GM12878 (cell line): Measurements from ENCODE around the gene INHA.

Experiments
- BHLHE40 ChIP-seq, 2 experiments: fragments of 450-650 bp in 1 of 2; IDR thresholded peaks; 2 replicates each; pipeline ENCODE4 v1.6.1; 2011 to 2017; ENCODE audit warnings: low read depth in 2 of 2, borderline replicate concordance in 1 of 2, improper control_type of control experiment in 1 of 2, low read length in 1 of 2, mild to moderate bottlenecking in 1 of 2
- CEBPB ChIP-seq, 2 experiments: fragments of 150-350 bp in 1 of 2; IDR thresholded peaks; 2 replicates each; pipeline ENCODE4 v1.6.1; 2012 to 2014; ENCODE audit warnings: low read depth in 2 of 2, low read length in 2 of 2, borderline replicate concordance in 1 of 2, inconsistent platforms in 1 of 2
- EP300 ChIP-seq, 2 experiments: fragments of 150-350 bp in 1 of 2; IDR thresholded peaks; 2 replicates each; pipeline ENCODE4 v1.6.1; 2011 to 2012; ENCODE audit warnings: low read depth in 2 of 2, low read length in 2 of 2, borderline replicate concordance in 1 of 2, improper control_type of control experiment in 1 of 2, inconsistent platforms in 1 of 2; ENCODE audit not compliant: control insufficient read depth in 1 of 2
- GATAD2B ChIP-seq: fragments of 450-650 bp; conservative IDR thresholded peaks from 2 replicates; pipeline ENCODE4 v1.6.1; 2017; ENCODE audit warnings: low read depth, mild to moderate bottlenecking, moderate library complexity
- MAX ChIP-seq: IDR thresholded peaks from 2 replicates; pipeline ENCODE4 v1.6.1; 2012; ENCODE audit warnings: low read depth, low read length, improper control_type of control experiment
- MEF2A ChIP-seq: IDR thresholded peaks from 2 replicates; pipeline ENCODE4 v1.6.1; 2011; ENCODE audit warnings: low read depth, mild to moderate bottlenecking, low read length, moderate library complexity; ENCODE audit not compliant: insufficient read depth
- NFYB ChIP-seq: IDR thresholded peaks from 2 replicates; pipeline ENCODE4 v1.6.1; 2011; ENCODE audit warnings: low read depth, mild to moderate bottlenecking, low read length, improper control_type of control experiment, moderate library complexity; ENCODE audit not compliant: insufficient read depth
- POLR2A ChIP-seq: IDR thresholded peaks from 2 replicates; pipeline ENCODE4 v1.6.1; 2011; ENCODE audit warnings: low read depth, mild to moderate bottlenecking, low read length
- POLR2AphosphoS5 ChIP-seq: IDR thresholded peaks from 2 replicates; pipeline ENCODE4 v1.6.1; 2011; ENCODE audit warnings: mild to moderate bottlenecking, low read length, inconsistent platforms
- TAF1 ChIP-seq: IDR thresholded peaks from 2 replicates; pipeline ENCODE4 v1.6.1; 2011; ENCODE audit warnings: mild to moderate bottlenecking, low read depth, low read length, borderline replicate concordance
- TF ChIP-seq, protein P1 (sequence below): fragments of 450-650 bp; conservative IDR thresholded peaks from 2 replicates; pipeline ENCODE4 v1.6.1; 2017; ENCODE audit warnings: mild to moderate bottlenecking, moderate library complexity
- TF ChIP-seq, protein P2 (sequence below), 3 experiments: IDR thresholded peaks in 2 of 3; conservative IDR thresholded peaks in 1 of 3; 2 replicates each; pipeline ENCODE4 v1.5.1; 2011; ENCODE audit warnings: low read depth in 3 of 3, low read length in 3 of 3, mild to moderate bottlenecking in 3 of 3, control low read depth in 2 of 3, moderate library complexity in 2 of 3, inconsistent platforms in 1 of 3, mixed read lengths in 1 of 3; ENCODE audit not compliant: control insufficient read depth in 2 of 3, insufficient read depth in 1 of 3; ENCODE audit errors: extremely low read depth in 1 of 3
- TF ChIP-seq, protein P3 (sequence below): fragments of 450-650 bp; formaldehyde crosslinking; IDR thresholded peaks from 2 replicates; pipeline ENCODE4 v1.4.0; 2020; ENCODE audit warnings: mild to moderate bottlenecking, moderate library complexity

DNA sequence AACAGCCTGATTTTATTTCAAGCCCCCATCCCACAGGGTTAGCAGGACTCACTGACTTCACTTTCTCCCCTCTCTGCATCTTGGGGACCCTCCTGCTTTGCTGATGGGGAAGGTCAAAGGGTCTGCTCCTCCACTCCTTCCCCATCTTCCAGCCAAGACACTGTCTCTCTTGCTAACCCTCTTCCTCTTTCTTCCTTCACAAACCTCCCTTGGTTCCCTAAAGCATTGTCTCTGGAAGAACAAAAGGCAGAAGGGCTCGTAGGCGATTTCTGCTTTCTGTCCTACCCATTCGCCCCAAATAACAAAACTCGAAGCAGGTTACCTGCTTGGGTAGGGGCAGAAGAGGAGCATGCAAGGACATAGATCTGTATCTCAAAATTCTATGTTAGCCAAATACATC, 49.8 kb downstream of the INHA start:
- TF ChIP-seq, protein P1, sequence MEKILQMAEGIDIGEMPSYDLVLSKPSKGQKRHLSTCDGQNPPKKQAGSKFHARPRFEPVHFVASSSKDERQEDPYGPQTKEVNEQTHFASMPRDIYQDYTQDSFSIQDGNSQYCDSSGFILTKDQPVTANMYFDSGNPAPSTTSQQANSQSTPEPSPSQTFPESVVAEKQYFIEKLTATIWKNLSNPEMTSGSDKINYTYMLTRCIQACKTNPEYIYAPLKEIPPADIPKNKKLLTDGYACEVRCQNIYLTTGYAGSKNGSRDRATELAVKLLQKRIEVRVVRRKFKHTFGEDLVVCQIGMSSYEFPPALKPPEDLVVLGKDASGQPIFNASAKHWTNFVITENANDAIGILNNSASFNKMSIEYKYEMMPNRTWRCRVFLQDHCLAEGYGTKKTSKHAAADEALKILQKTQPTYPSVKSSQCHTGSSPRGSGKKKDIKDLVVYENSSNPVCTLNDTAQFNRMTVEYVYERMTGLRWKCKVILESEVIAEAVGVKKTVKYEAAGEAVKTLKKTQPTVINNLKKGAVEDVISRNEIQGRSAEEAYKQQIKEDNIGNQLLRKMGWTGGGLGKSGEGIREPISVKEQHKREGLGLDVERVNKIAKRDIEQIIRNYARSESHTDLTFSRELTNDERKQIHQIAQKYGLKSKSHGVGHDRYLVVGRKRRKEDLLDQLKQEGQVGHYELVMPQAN = no peak
- TF ChIP-seq GATAD2B (no peak), BHLHE40 (IDR thresholded peaks at IDR 0.05; ENCODE audit: borderline replicate concordance in 1 of 2, low read depth in 2 of 2, low read length in 1 of 2) (no peak), MAX (no peak), MEF2A (no peak), CEBPB (IDR thresholded peaks at IDR 0.05; ENCODE audit: borderline replicate concordance in 1 of 2, low read depth in 2 of 2, low read length in 2 of 2) (no peak), POLR2AphosphoS5 (no peak), TAF1 (no peak), NFYB (no peak), EP300 (IDR thresholded peaks at IDR 0.05; ENCODE audit: borderline replicate concordance in 1 of 2, control insufficient read depth in 1 of 2, low read depth in 2 of 2, low read length in 2 of 2) (no peak), POLR2A (no peak)
- TF ChIP-seq, protein P2, sequence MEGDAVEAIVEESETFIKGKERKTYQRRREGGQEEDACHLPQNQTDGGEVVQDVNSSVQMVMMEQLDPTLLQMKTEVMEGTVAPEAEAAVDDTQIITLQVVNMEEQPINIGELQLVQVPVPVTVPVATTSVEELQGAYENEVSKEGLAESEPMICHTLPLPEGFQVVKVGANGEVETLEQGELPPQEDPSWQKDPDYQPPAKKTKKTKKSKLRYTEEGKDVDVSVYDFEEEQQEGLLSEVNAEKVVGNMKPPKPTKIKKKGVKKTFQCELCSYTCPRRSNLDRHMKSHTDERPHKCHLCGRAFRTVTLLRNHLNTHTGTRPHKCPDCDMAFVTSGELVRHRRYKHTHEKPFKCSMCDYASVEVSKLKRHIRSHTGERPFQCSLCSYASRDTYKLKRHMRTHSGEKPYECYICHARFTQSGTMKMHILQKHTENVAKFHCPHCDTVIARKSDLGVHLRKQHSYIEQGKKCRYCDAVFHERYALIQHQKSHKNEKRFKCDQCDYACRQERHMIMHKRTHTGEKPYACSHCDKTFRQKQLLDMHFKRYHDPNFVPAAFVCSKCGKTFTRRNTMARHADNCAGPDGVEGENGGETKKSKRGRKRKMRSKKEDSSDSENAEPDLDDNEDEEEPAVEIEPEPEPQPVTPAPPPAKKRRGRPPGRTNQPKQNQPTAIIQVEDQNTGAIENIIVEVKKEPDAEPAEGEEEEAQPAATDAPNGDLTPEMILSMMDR (IDR thresholded peaks at IDR 0.05 in 2 of 3, conservative IDR thresholded peaks at IDR 0.05 in 1 of 3; ENCODE audit: control insufficient read depth in 2 of 3, extremely low read depth in 1 of 3, insufficient read depth in 1 of 3, low read depth in 3 of 3, low read length in 3 of 3) = no peak
- TF ChIP-seq, protein P3, sequence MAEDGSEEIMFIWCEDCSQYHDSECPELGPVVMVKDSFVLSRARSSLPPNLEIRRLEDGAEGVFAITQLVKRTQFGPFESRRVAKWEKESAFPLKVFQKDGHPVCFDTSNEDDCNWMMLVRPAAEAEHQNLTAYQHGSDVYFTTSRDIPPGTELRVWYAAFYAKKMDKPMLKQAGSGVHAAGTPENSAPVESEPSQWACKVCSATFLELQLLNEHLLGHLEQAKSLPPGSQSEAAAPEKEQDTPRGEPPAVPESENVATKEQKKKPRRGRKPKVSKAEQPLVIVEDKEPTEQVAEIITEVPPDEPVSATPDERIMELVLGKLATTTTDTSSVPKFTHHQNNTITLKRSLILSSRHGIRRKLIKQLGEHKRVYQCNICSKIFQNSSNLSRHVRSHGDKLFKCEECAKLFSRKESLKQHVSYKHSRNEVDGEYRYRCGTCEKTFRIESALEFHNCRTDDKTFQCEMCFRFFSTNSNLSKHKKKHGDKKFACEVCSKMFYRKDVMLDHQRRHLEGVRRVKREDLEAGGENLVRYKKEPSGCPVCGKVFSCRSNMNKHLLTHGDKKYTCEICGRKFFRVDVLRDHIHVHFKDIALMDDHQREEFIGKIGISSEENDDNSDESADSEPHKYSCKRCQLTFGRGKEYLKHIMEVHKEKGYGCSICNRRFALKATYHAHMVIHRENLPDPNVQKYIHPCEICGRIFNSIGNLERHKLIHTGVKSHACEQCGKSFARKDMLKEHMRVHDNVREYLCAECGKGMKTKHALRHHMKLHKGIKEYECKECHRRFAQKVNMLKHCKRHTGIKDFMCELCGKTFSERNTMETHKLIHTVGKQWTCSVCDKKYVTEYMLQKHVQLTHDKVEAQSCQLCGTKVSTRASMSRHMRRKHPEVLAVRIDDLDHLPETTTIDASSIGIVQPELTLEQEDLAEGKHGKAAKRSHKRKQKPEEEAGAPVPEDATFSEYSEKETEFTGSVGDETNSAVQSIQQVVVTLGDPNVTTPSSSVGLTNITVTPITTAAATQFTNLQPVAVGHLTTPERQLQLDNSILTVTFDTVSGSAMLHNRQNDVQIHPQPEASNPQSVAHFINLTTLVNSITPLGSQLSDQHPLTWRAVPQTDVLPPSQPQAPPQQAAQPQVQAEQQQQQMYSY (CRISPR knock-in tag) = no peak
